Gastrocnemius medialis (tissue), 4 donors: ENCODE results near the gene DDX60. TPM values are rescaled to one million over a fixed set of nuclear protein-coding genes. Genes with fewer than 3 reads are reported as not detected.
"Not testable (repeated sequence)": the region's sequence is repeated elsewhere in the genome, so short reads cannot be mapped to it uniquely, and the experiment has no call there.

ENCODE experiments used
- ATAC-seq, 2 donors: fragments of 150-250 bp; one replicate each; pipeline ENCODE4 v1.9.1; 2016
- DNase-seq, 2 donors: peaks; one replicate each; pipeline ENCODE4 v3.0.0-alpha.2; 2019
- H3K27ac ChIP-seq, 4 donors: fragments of 200-600 bp; sonication (generic); 1 replicate in 1 of 4; 2 replicates in 3 of 4; pipeline ENCODE4 v1.5.1; 2016 to 2018; ENCODE audit warnings: mild to moderate bottlenecking in 2 of 4, moderate library complexity in 1 of 4
- H3K27me3 ChIP-seq, 3 donors: fragments of 200-600 bp; sonication (generic) in 2 of 3; 1 replicate in 1 of 3; 2 replicates in 2 of 3; pipeline versions ENCODE4 v1.5.1 to v1.6.0; 2016 to 2019; ENCODE audit warnings: mild to moderate bottlenecking in 1 of 3, moderate library complexity in 1 of 3
- H3K36me3 ChIP-seq, 2 donors: fragments of 200-600 bp; sonication (generic) in 1 of 2; one replicate each; pipeline ENCODE4 v1.5.1; 2017 to 2018
- H3K4me1 ChIP-seq, 2 donors: fragments of 200-600 bp; sonication (generic) in 1 of 2; one replicate each; pipeline ENCODE4 v1.5.1; 2016 to 2017; ENCODE audit warnings: mild to moderate bottlenecking in 2 of 2
- H3K4me3 ChIP-seq, 4 donors: fragments of 200-600 bp; sonication (generic) in 3 of 4; 1 replicate in 1 of 4; 2 replicates in 3 of 4; pipeline ENCODE4 v1.5.1; 2016 to 2019; ENCODE audit warnings: mild to moderate bottlenecking in 2 of 4
- H3K9me3 ChIP-seq, 3 donors: fragments of 200-600 bp; sonication (generic) in 2 of 3; 1 replicate in 1 of 3; 2 replicates in 2 of 3; pipeline ENCODE4 v1.5.1; 2016 to 2019
- POLR2A ChIP-seq, 2 donors: fragments of 450-650 bp; IDR thresholded peaks; one replicate each; pipeline ENCODE4 v1.6.1; 2017; ENCODE audit warnings: antibody characterized with exemption in 2 of 2, mild to moderate bottlenecking in 2 of 2, moderate library complexity in 2 of 2
- in situ Hi-C, 4 donors: fragments of 200-750 bp; cut with MboI; loops; one replicate each; pipeline versions ENCODE4 v1.15.0 to v1.8.0; 2017; ENCODE audit warnings: low sequenced_read_pairs in 4 of 4
- intact Hi-C: fragments of 100-400 bp; cut with DNase I; formaldehyde crosslinking; loops from one replicate; pipeline ENCODE4 v1.15.1; 2023; ENCODE audit warnings: low total_unique reads
- total RNA-seq, 4 donors: library from RNA; depleted of rRNA; stranded (reverse); fragments of >200 nt; gene quantifications; one replicate each; pipeline versions ENCODE4 v1.1.0 to v1.2.3, GENCODE V29; 2016
- TF ChIP-seq, protein P1 (sequence below), 5 experiments: fragments of 450-650 bp in 3 of 5; fragments of 200-600 bp in 2 of 5; sonication (generic) in 2 of 5; IDR thresholded peaks in 4 of 5; conservative IDR thresholded peaks in 1 of 5; 1 replicate in 4 of 5; 2 replicates in 1 of 5; pipeline ENCODE4 v1.5.1; 2016 to 2019; ENCODE audit warnings: antibody characterized with exemption in 5 of 5, mild to moderate bottlenecking in 3 of 5, moderate library complexity in 3 of 5

Gene DDX60
- total RNA-seq, 4 donors from 2014 or later = 1.6 to 12.1 (median 3.6) TPM

DNA sequence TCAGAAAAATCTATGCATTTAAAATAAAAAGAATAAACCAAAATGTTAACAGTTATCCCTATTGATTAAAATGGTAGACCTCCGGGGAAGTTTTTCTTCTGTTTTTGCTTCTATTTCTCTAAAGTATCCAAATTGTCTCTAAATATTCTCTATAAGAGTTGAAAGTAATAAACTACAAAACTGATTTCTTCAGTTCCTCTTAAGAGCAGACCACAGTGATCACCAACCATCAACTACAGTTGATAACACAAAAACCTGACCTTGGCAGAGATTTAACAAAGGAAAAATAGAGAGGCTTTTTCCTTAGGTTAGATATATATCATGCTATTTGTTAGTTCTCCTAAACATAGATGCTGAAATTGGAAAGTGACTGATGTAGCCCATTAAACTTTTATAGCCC is 27.3 kb downstream of the DDX60 start:
- Histone ChIP-seq H3K36me3 (no peaks in the 10 kb centered on the region), H3K4me1 (no peaks in the 10 kb centered on the region), H3K4me3 (no peak overlapping the region), H3K27me3 (no peaks in the 10 kb centered on the region), H3K9me3 (no peaks in the 10 kb centered on the region), H3K27ac (no peak overlapping the region)
- in situ Hi-C loops = no loop called here
- intact Hi-C loops = no loop called here
- no peak for DNase-seq
- TF ChIP-seq POLR2A (IDR thresholded peaks at IDR 0.05) = no peak
- TF ChIP-seq, protein P1, sequence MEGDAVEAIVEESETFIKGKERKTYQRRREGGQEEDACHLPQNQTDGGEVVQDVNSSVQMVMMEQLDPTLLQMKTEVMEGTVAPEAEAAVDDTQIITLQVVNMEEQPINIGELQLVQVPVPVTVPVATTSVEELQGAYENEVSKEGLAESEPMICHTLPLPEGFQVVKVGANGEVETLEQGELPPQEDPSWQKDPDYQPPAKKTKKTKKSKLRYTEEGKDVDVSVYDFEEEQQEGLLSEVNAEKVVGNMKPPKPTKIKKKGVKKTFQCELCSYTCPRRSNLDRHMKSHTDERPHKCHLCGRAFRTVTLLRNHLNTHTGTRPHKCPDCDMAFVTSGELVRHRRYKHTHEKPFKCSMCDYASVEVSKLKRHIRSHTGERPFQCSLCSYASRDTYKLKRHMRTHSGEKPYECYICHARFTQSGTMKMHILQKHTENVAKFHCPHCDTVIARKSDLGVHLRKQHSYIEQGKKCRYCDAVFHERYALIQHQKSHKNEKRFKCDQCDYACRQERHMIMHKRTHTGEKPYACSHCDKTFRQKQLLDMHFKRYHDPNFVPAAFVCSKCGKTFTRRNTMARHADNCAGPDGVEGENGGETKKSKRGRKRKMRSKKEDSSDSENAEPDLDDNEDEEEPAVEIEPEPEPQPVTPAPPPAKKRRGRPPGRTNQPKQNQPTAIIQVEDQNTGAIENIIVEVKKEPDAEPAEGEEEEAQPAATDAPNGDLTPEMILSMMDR (IDR thresholded peaks at IDR 0.05 in 4 of 5, conservative IDR thresholded peaks at IDR 0.05 in 1 of 5) = no peak
- ATAC-seq = no peak

DNA sequence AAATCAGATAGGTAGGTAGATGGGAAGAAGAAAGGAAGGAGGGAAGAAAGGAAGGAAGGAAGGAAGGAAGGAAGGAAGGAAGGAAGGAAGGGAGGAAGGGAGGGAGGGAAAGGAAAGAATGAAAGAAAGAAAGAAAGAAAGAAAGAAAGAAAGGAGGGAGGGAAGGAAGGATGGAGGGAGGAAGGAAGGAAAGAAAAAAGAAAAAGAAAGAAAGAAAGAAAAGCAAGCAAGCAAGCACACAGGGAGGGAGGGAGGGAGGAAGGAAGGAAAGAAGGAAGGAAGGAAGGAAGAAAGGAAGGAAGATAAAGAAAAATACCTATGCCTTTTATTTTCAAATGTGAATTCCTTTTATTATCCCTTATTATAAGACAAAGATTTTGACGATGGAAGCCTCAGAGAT is 32.7 kb downstream of the DDX60 start:
- intact Hi-C loops, H3K4me3 ChIP-seq, ATAC-seq, H3K9me3 ChIP-seq, in situ Hi-C loops, H3K36me3 ChIP-seq, H3K27ac ChIP-seq, H3K27me3 ChIP-seq, H3K4me1 ChIP-seq, DNase-seq: not testable (repeated sequence)

DNA sequence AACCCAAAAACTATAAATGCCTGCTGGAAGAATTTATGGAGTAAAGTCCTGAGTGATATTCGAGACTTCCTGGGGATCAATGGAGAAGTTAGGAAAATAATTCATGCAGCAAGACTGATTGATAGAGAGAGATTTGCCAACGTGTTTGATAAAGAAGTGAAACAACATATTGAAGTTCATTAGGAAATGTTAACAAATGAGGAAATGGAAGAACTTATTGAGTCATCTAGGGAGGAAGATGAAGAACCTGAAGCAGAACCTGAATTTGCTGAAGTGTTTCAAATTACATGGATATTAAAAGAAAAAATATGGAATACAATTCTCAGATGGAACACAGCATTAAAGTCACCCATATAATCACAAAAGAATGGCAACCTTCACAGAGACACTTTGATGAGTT is 39.0 kb downstream of the DDX60 start:
- TF ChIP-seq, protein P1 (IDR thresholded peaks at IDR 0.05 in 4 of 5, conservative IDR thresholded peaks at IDR 0.05 in 1 of 5) = no peak
- no peak for TF ChIP-seq POLR2A (IDR thresholded peaks at IDR 0.05)
- Histone ChIP-seq H3K4me1 (no peaks in the 10 kb centered on the region), H3K9me3 (no peaks in the 10 kb centered on the region), H3K4me3 (no peak overlapping the region), H3K27me3 (no peaks in the 10 kb centered on the region), H3K36me3 (no peaks in the 10 kb centered on the region), H3K27ac (no peak overlapping the region)
- intact Hi-C loops = no loop called here
- DNase-seq (no peak), ATAC-seq (no peak)
- in situ Hi-C loops = no loop called here

DNA sequence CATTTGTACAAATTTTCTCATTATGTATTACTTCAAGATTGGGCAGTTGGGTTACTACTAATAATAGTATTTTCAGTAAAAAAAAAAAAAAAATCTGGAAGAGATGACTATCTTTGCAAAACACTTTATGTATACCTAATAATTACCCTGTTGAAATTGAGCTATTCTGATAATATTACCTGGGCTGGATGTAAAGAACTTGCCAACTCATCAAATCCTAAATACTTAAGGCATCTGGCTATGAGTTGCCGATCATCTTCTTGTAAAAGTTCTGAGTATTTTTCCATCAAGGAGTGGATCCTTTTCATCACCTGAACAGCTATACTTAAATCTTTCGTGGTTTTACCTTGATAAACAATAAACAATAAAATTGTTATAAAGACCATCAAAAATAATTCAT is 42.7 kb downstream of the DDX60 start:
- no peaks in the 10 kb centered on the region for H3K36me3 ChIP-seq

DNA sequence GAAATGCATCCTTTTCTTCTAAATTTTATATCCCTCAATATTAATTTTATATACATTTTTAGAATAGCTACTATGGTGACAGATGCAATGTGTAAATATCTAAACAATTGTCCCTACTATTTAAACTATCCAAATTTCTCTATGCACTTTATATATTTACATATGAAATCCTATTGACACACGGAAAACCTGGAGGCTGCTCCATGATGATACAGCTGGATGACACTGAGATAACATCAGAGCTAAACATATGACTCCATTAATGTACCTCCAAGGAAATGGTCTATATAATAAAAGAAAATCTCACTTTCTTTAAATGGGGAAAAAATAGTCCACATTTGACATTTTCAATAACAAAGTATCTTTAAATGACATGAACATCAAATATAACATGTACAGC is 43.7 kb downstream of the DDX60 start:
- Histone ChIP-seq H3K9me3 (no peaks in the 10 kb centered on the region), H3K36me3 (no peaks in the 10 kb centered on the region), H3K4me1 (peaks cover 14 to 18% of the 10 kb centered on the region in 2 donors), H3K27ac (no peak overlapping the region), H3K27me3 (no peaks in the 10 kb centered on the region), H3K4me3 (no peak overlapping the region)
- in situ Hi-C loops (no loop called here), intact Hi-C loops (loop anchor here (5.0 kb wide), 1 partner anchor 207 kb away; the partner anchor contains the start of gene DDX60L)
- TF ChIP-seq POLR2A (IDR thresholded peaks at IDR 0.05) = no peak
- TF ChIP-seq, protein P1 (IDR thresholded peaks at IDR 0.05 in 4 of 5, conservative IDR thresholded peaks at IDR 0.05 in 1 of 5) = no peak
- ATAC-seq (no peak), DNase-seq (no peak)

More for the DNA sequence above, 42.7 kb downstream of the DDX60 start:
- Histone ChIP-seq H3K27ac (no peak overlapping the region), H3K27me3 (no peaks in the 10 kb centered on the region), H3K4me3 (no peak overlapping the region), H3K4me1 (peaks cover 4 to 13% of the 10 kb centered on the region in 2 donors), H3K9me3 (no peaks in the 10 kb centered on the region)
- intact Hi-C loops (no loop called here), in situ Hi-C loops (no loop called here)
- DNase-seq (no peak), ATAC-seq (no peak)
- TF ChIP-seq, protein P1 (IDR thresholded peaks at IDR 0.05 in 4 of 5, conservative IDR thresholded peaks at IDR 0.05 in 1 of 5) = no peak
- no peak for TF ChIP-seq POLR2A (IDR thresholded peaks at IDR 0.05)
